GM23248 (cell line): ENCODE results near the gene NRP2.

Experiments
- EZH2 ChIP-seq: fragments of 200-600 bp; sonication (generic); IDR thresholded peaks from 2 replicates; pipeline ENCODE4 v1.6.1; 2018; ENCODE audit warnings: antibody characterized with exemption, mild to moderate bottlenecking; ENCODE audit not compliant: insufficient read depth, poor library complexity, severe bottlenecking
- EZH2phosphoT487 ChIP-seq: fragments of 200-600 bp; sonication (generic); IDR thresholded peaks from 2 replicates; pipeline ENCODE4 v1.6.1; 2018; ENCODE audit warnings: antibody characterized with exemption, moderate library complexity, mild to moderate bottlenecking, low read depth; ENCODE audit not compliant: insufficient read depth

DNA sequence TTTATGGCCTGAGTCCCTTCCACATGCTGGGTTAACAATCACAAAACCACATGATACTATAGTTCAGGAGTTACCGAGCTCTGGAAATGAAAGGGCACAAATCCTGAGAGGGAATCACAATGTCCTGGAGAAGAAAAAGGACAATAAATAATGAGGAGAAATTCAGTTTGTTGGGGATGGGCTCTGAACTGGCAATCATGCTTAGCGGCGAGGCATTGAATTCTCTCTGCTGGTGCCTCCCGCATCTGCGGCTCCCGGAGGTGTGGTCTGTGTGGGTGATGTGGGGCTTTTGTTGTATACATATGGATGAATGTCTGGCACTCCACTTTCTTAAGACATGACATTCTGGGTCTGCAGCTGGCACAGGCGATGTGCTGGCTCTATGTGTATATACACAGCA, 46.1 kb downstream of the NRP2 start:
- no peak for TF ChIP-seq EZH2
- no peak for TF ChIP-seq EZH2phosphoT487
